ENCODE data around the gene DMXL2.

The DMXL2 gene

DNA sequence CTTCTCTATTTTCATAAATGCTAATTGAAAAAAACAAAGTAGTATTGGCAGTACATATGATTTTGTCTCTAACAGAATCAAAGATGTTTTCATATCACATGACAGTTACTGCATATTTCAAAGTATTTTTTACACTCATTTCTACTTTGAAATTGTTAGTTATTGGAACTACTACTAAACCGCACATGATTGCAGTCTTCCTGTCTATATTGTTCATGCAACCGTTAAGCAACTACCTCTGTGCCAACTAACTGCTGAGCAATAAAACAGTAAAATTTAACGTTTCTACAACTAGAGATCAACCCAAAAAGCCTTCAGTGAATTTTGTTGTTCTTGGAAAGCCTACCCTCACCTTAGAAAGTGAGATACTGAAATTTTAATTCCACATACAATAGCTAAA, 64.2 kb downstream of the DMXL2 start:
- Histone ChIP-seq H3K79me2 (ENCODE audit: low read length) (no peaks in the 10 kb centered on the region), H3K4me3 (ENCODE audit: low read length) (no peak overlapping the region), H3K4me2 (ENCODE audit: low read length) (no peak overlapping the region), H4K20me1 (ENCODE audit: insufficient read depth, low read length) (no peaks in the 10 kb centered on the region), H3K27me3 (ENCODE audit: low read depth, low read length) (no peaks in the 10 kb centered on the region), H3K9ac (ENCODE audit: low read length) (no peak overlapping the region), H2AFZ (ENCODE audit: low read depth, low read length) (no peak overlapping the region), H3K9me3 (ENCODE audit: insufficient read depth, low read length) (no peaks in the 10 kb centered on the region), H3K4me1 (ENCODE audit: low read length) (no peaks in the 10 kb centered on the region), H3K27ac (ENCODE audit: low read length) (no peak overlapping the region), H3K36me3 (replicated peaks; ENCODE audit: low read depth, low read length) (no peaks in the 10 kb centered on the region)
- no peak for TF ChIP-seq EZH2phosphoT487 (IDR thresholded peaks at IDR 0.05; ENCODE audit: low read depth)
- TF ChIP-seq, protein P1, sequence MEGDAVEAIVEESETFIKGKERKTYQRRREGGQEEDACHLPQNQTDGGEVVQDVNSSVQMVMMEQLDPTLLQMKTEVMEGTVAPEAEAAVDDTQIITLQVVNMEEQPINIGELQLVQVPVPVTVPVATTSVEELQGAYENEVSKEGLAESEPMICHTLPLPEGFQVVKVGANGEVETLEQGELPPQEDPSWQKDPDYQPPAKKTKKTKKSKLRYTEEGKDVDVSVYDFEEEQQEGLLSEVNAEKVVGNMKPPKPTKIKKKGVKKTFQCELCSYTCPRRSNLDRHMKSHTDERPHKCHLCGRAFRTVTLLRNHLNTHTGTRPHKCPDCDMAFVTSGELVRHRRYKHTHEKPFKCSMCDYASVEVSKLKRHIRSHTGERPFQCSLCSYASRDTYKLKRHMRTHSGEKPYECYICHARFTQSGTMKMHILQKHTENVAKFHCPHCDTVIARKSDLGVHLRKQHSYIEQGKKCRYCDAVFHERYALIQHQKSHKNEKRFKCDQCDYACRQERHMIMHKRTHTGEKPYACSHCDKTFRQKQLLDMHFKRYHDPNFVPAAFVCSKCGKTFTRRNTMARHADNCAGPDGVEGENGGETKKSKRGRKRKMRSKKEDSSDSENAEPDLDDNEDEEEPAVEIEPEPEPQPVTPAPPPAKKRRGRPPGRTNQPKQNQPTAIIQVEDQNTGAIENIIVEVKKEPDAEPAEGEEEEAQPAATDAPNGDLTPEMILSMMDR (IDR thresholded peaks at IDR 0.05; ENCODE audit: low read depth, low read length): no peak

DNA sequence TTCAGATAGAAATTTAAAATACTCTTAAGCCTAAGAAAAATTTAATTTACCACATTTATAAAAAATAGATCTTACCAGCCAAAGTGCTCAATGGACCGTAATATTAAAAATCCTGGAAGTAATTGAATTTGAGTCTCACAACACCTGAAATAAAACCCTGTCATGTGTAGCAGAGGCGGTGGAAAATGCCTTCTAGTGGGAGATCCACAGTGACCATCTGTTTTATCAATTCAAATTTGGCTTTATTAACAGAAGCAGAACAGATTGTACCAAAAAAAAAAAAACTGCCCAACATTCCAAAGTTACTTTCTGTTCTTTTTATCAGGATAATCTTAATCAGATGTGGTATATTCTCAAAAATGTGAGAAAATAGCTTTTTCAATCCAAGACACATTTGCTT, 71.7 kb downstream of the DMXL2 start:
- no peak overlapping the region for H3K4me2 ChIP-seq (ENCODE audit: low read length)
- TF ChIP-seq, protein P1 (IDR thresholded peaks at IDR 0.05; ENCODE audit: low read depth, low read length): no peak
- TF ChIP-seq EZH2phosphoT487 (IDR thresholded peaks at IDR 0.05; ENCODE audit: low read depth): no peak

DNA sequence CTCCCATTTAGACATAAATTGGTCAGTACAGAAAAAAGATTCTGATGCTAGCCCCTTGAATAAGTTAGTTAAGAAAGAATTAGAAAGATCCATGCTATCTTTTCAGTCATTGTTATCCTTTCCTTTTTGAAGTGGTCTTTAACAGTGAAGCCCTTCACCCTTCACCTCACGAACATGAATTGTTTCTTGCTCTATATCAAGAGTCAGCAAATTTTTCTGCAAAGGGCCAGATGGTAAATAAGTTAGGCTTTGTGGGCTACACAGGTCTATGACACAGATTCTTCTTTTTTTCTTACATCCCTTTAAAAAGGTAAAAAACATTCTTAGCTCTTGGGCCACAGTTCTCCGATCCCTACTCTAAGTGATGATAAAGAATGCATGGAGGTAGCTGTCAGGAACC, 74.9 kb downstream of the DMXL2 start:
- Histone ChIP-seq H3K4me1 (ENCODE audit: low read length) (no peaks in the 10 kb centered on the region), H3K9ac (ENCODE audit: low read length) (no peak overlapping the region), H3K27me3 (ENCODE audit: low read depth, low read length) (no peaks in the 10 kb centered on the region), H3K4me2 (ENCODE audit: low read length) (no peak overlapping the region), H3K27ac (ENCODE audit: low read length) (no peak overlapping the region), H3K9me3 (ENCODE audit: insufficient read depth, low read length) (no peaks in the 10 kb centered on the region), H3K36me3 (replicated peaks; ENCODE audit: low read depth, low read length) (no peaks in the 10 kb centered on the region), H4K20me1 (ENCODE audit: insufficient read depth, low read length) (no peaks in the 10 kb centered on the region), H3K79me2 (ENCODE audit: low read length) (no peaks in the 10 kb centered on the region), H3K4me3 (ENCODE audit: low read length) (no peak overlapping the region), H2AFZ (ENCODE audit: low read depth, low read length) (no peak overlapping the region)
- TF ChIP-seq EZH2phosphoT487 (IDR thresholded peaks at IDR 0.05; ENCODE audit: low read depth): no peak
- TF ChIP-seq, protein P1 (IDR thresholded peaks at IDR 0.05; ENCODE audit: low read depth, low read length): no peak

More for the DNA sequence above, 71.7 kb downstream of the DMXL2 start:
- no peaks in the 10 kb centered on the region for H4K20me1 ChIP-seq (ENCODE audit: insufficient read depth, low read length)
- H3K27ac ChIP-seq (ENCODE audit: low read length): no peak overlapping the region
- H3K27me3 ChIP-seq (ENCODE audit: low read depth, low read length): no peaks in the 10 kb centered on the region
- H3K36me3 ChIP-seq (replicated peaks; ENCODE audit: low read depth, low read length): no peaks in the 10 kb centered on the region
- H3K4me3 ChIP-seq (ENCODE audit: low read length): no peak overlapping the region
- H3K9ac ChIP-seq (ENCODE audit: low read length): no peak overlapping the region
- H3K79me2 ChIP-seq (ENCODE audit: low read length): no peaks in the 10 kb centered on the region
- H2AFZ ChIP-seq (ENCODE audit: low read depth, low read length): no peak overlapping the region
- H3K4me1 ChIP-seq (ENCODE audit: low read length): no peaks in the 10 kb centered on the region
- H3K9me3 ChIP-seq (ENCODE audit: insufficient read depth, low read length): no peaks in the 10 kb centered on the region

DNA sequence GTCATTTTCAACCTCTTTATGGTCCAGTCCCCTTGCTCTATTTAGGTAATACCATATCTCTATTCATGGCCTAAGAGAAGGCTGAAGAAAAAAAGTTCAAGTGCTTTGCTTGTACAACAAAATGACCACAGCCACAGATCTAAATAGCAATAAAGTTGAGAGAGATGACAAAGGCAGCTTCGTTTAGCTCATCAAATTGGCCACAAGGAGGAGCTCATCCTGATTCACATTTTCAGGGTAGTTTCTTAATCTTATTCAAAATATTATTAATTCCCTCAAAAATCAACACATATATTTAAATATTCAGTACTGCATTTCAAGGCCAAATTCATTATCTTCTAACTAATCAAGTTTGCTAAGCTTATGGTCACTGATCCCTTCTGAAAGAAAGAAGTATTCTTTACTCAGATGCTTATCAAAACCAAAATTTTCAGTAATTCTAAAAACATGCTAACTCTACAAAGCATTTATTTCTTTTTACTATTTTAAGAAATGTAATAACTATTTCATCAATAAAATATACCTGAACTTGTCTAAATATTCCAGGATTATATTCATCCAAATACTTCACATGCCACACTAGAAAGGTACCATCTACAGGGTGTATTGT, 85.5 kb downstream of the DMXL2 start:
- no peaks in the 10 kb centered on the region for H3K79me2 ChIP-seq (ENCODE audit: low read length)
- H2AFZ ChIP-seq (ENCODE audit: low read depth, low read length): no peak overlapping the region
- H3K4me1 ChIP-seq (ENCODE audit: low read length): no peaks in the 10 kb centered on the region
- no peak overlapping the region for H3K4me3 ChIP-seq (ENCODE audit: low read length)
- no peaks in the 10 kb centered on the region for H3K9me3 ChIP-seq (ENCODE audit: insufficient read depth, low read length)
- H4K20me1 ChIP-seq (ENCODE audit: insufficient read depth, low read length): no peaks in the 10 kb centered on the region
- TF ChIP-seq, protein P1 (IDR thresholded peaks at IDR 0.05; ENCODE audit: low read depth, low read length): peak; percentile 68
- no peak for TF ChIP-seq EZH2phosphoT487 (IDR thresholded peaks at IDR 0.05; ENCODE audit: low read depth)
- no peak overlapping the region for H3K27ac ChIP-seq (ENCODE audit: low read length)
- H3K9ac ChIP-seq (ENCODE audit: low read length): no peak overlapping the region
- no peaks in the 10 kb centered on the region for H3K36me3 ChIP-seq (replicated peaks; ENCODE audit: low read depth, low read length)
- no peak overlapping the region for H3K4me2 ChIP-seq (ENCODE audit: low read length)
- H3K27me3 ChIP-seq (ENCODE audit: low read depth, low read length): no peaks in the 10 kb centered on the region
